Measurements from ENCODE around the gene VOPP1.

Gene VOPP1

GRCh38 chr7:55533050-55533728 lies 39.1 kb downstream of the VOPP1 start:
- no peak for TF ChIP-seq CTCF (conservative IDR thresholded peaks at IDR 0.05; ENCODE audit: low read depth, low read length)
- H3K4me3 ChIP-seq (ENCODE audit: low read depth, low read length), result no peak overlapping the region
- DNase-seq (ENCODE audit: low read depth), result peak; percentile 54

GRCh38 chr7:55532150-55532917 lies 40.0 kb downstream of the VOPP1 start:
- no peak for TF ChIP-seq CTCF (conservative IDR thresholded peaks at IDR 0.05; ENCODE audit: low read depth, low read length)
- no peak overlapping the region for H3K4me3 ChIP-seq (ENCODE audit: low read depth, low read length)
- no peak for DNase-seq (ENCODE audit: low read depth)

- no peak for TF ChIP-seq CTCF (conservative IDR thresholded peaks at IDR 0.05; ENCODE audit: low read depth, low read length)
- H3K4me3 ChIP-seq (ENCODE audit: low read depth, low read length), result no peak overlapping the region
Observed at GRCh38 chr7:55531536-55531935, 40.8 kb downstream of the VOPP1 start.

GRCh38 chr7:55527307-55527706 lies 45.0 kb downstream of the VOPP1 start:
- no peak for DNase-seq (ENCODE audit: low read depth)
- TF ChIP-seq CTCF (conservative IDR thresholded peaks at IDR 0.05; ENCODE audit: low read depth, low read length), result no peak
- H3K4me3 ChIP-seq (ENCODE audit: low read depth, low read length), result no peak overlapping the region

More at GRCh38 chr7:55531536-55531935, 40.8 kb downstream of the VOPP1 start:
- no peak for DNase-seq (ENCODE audit: low read depth)

- TF ChIP-seq CTCF (conservative IDR thresholded peaks at IDR 0.05; ENCODE audit: low read depth, low read length), result no peak
- DNase-seq (ENCODE audit: low read depth), result no peak
- no peak overlapping the region for H3K4me3 ChIP-seq (ENCODE audit: low read depth, low read length)
Observed at GRCh38 chr7:55526770-55527169, 45.5 kb downstream of the VOPP1 start.

GRCh38 chr7:55526329-55526728 lies 46.0 kb downstream of the VOPP1 start:
- TF ChIP-seq CTCF (conservative IDR thresholded peaks at IDR 0.05; ENCODE audit: low read depth, low read length), result no peak
- no peak overlapping the region for H3K4me3 ChIP-seq (ENCODE audit: low read depth, low read length)
- no peak for DNase-seq (ENCODE audit: low read depth)

All from choroid plexus epithelial cell (primary cell).